GM21528 (cell line): ENCODE measurements around the gene PMIS2.

Experiments used
- ATAC-seq: cut with Tn5 transposase; IDR thresholded peaks from one replicate; pipeline ENCODE4 v1.9.1; 2021; ENCODE audit warnings: mild to moderate bottlenecking, moderate library complexity; ENCODE audit not compliant: unreplicated experiment, low FRiP score

The PMIS2 gene

GRCh38 chr19:35556025-35556590 lies 29.9 kb upstream of the PMIS2 start:
- ATAC-seq = no peak

GRCh38 chr19:35556846-35557538 lies 29.0 kb upstream of the PMIS2 start:
- ATAC-seq = no peak

GRCh38 chr19:35557539-35558399 lies 28.2 kb upstream of the PMIS2 start:
- ATAC-seq = no peak

GRCh38 chr19:35558400-35559280 lies 27.3 kb upstream of the PMIS2 start:
- ATAC-seq = no peak

DNA sequence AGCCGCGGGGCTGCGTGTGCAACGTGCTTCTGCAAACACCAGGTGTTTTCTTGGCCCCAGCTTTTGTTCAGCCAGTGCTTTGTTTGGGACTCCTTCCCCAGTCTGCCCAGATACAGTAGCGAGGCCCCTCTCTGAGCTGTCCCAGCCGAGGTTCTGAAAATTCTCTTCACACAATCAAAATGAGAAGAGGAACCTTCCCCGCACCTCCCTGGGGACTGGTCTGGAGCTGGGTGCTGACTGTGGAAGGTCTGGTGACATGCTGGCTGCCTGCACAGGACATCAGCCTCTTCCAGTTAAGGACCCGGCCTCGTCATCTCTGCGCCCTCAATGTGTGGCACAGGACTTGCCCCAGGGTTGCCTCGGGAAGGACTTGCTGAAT lies 26.7 kb upstream of the PMIS2 start:
- ATAC-seq = no peak

- ATAC-seq = no peak
Measured at GRCh38 chr19:35559781-35560180, 26.2 kb upstream of the PMIS2 start.

GRCh38 chr19:35560271-35560670 lies 25.7 kb upstream of the PMIS2 start:
- no peak for ATAC-seq

GRCh38 chr19:35560677-35561076 lies 25.3 kb upstream of the PMIS2 start:
- ATAC-seq = no peak

- no peak for ATAC-seq
Measured at GRCh38 chr19:35561436-35561835, 24.5 kb upstream of the PMIS2 start.

DNA sequence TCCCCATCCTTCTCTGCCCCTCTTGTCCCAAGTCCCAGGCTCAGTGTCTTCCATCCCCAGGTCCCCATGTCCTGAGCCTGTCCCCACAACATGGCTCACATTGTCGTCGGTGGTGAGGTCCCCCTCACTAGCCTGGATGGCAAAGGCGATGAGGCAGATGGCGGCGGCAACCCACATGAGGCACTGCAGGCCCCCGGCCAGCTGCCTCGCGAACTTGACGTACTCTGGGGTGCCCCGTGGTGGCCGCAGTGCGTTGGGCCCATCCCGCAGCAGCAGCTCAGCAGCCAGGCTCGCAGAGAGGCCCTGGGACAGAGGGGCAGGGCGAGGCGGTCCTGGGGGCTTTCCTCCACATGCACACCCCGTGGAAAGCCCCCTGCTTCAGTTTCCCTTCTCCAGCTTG lies 23.6 kb upstream of the PMIS2 start:
- ATAC-seq = no peak

DNA sequence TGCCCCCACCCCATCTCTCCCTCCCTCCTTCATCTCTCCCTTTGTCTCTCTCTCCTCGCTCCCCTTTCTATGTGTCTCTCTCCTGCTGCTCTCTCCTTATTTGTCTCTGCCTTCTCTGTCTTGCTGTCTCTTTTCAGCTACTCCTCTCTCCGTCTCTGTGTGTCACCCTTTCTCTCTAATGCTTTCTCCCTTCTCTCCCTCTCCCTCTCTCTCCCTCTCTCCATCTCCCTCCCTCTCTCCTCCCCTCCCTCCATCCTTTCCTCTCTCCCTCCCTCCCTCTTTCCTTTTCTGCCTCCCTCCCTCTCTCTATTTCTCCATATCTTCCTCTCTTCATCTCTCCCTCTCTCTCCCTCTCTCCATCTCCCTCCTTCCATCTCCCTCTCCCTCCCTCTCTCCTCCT lies 23.2 kb upstream of the PMIS2 start:
- no peak for ATAC-seq

DNA sequence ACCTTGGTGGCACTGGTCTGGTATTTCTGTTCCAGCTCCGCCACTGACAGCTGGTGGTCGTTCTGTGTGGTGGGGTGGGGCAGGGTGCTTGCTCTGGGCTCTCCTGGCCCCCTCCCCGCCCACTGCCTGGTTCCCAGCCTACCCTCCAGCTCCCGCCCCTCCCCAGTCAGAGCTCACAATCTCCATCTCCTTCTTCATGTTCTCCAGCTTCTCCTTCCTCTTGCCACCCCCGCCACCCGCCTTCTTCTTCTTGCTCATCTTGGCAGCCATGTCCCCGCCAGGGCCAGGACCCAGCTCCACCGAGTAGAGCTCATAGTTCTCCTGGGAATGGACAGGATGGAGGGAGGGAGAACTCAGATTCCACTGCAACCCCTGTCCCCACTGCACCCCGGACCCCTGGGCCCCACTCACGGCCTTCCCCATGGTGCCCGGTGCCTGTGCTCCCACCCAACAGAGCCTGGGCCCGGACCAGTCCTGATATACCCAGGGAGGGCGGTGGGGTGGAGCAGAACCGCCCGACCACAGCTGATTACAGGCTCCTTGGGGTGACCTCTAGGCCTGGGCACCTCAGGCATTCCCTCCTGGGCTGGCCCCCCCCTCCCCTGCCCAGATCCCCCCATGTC lies 22.7 kb upstream of the PMIS2 start, which contains the start of gene ATP4A:
Gene ATP4A (minus strand): TSS at position 452 of the 623 bp plus-strand sequence. CDS start 29 bp downstream, at position 423.
- ATAC-seq = no peak

DNA sequence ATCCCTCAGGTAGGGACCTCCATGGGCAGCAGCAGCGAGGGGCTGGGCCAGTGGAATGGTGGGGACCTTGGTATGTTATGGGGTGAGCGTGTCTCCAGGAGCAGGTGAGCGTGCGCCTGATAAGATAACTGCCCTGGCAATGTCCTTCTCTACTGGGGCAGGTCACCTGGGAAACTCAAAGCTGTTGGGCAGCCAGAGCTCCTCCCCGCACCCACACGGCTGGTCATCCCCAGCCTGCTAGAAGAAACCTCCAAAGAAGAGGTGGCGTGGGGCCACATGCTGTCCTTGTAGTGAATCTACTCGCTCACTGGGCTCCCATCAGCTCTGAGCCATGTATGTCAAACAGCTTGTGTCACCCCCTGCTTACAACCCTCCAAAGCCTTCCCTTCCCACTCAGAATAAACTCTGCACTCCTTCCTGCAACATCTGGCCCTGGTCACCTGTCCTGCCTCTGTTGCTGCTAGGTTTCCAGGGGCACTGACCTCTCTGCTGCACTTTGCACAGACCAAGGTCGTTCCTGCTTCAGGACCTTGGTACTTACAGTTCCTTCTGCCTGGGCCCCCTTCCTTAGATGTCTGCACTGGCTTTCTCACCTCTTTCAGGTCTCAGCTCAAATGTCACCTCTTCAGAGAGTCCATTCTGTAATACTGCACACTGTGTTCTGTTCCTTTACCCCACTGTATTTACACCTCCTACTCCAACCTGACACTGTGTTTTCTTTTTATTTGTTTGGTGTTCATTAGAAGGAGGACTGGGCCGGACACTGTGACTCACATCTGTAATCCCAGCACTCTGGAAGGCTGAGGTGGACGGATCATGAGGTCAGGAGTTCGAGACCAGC lies 20.7 kb upstream of the PMIS2 start:
- ATAC-seq = no peak

DNA sequence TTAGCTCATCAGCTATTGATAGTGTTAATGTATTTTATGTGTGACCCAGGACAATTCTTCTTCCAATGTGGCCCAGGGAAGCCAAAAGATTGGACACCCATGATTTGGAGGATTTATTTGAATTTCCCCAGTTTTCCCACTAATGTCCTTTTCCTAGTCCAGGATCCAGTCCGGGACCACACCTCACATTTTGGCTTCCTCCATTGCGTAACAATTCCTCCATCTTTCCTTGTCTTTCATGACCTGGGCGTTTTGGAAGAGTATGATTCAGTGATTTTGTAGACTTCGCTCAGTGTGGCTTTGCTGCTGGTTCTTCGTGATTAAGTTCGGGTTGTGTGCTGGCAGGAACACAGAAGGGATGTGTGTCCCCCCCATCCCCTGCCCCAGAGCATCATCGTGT lies 19.2 kb upstream of the PMIS2 start:
- no peak for ATAC-seq

GRCh38 chr19:35569281-35569781 lies 16.6 kb upstream of the PMIS2 start:
- ATAC-seq = no peak

DNA sequence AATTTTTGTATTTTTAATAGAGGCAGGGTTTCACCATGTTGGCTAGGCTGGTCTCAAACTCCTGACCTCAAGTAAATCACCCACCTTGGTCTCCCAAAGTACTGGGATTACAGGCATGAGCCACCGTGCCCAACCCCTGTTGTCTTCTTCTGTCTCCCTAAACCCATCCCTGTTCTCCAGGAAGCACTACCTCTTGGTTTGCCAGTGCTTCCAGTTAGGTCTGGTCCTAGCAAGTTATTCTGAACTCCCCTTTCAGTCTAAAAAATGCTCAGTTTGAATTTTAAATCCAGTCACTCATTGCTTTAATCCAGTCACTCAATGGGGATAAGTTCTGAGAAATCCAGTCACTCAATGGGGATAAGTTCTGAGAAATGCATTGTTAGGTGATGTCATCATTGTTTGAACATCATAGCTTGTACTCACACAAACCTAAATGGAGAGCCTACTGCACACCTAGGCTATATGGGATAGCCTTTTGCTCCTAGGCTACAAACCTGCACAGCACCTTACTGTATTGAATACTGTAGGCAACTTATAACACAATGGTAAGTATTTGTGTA lies 14.5 kb upstream of the PMIS2 start:
- no peak for ATAC-seq

- no peak for ATAC-seq
Measured at GRCh38 chr19:35577918-35578317, 8.1 kb upstream of the PMIS2 start.

DNA sequence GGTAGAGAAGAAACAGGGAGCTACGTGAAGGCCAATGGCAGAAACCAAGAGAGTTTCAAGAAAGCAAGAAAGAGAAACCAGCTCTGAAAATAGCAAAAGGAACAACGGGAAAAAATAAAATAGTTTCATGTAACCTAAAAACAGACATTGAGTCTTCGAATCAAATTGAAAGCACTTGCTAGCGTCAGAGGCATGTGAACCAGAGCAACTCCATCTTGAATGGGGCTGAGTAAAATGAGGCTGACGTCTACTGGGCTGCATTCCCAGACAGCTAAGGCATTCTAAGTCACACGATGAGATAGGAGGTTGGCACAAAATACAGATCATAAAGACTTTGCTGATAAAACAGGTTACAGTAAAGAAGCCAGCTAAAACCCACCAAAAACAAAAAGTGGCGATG lies 7.3 kb upstream of the PMIS2 start:
- ATAC-seq = no peak

DNA sequence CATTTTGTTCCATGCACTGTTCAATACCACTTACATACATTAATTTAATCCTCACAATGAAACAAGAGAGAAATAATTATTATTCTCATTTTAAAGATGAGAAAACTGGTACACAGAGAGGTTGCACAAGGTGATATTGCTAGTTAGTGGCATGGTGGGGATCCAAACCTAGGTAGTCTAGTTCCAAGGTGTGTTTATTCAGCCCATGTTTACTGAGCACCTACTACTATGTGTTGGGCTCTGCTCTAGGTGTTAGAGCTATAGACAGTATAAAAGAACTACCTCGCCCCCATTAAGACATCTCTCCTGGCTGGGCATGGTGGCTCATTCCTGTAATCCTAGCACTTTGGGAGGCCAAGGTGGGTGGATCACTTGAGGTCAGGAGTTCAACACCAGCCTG lies 3.2 kb upstream of the PMIS2 start:
- ATAC-seq = no peak
